ENCODE data around the gene ATG16L2.

- TF ChIP-seq POLR2AphosphoS5 (IDR thresholded peaks at IDR 0.05; ENCODE audit: low read depth) (no peak), CTCF (IDR thresholded peaks at IDR 0.05; ENCODE audit: insufficient read depth, low read length) (no peak), REST (IDR thresholded peaks at IDR 0.05; ENCODE audit: insufficient replicate concordance, low read depth) (no peak), GABPA (IDR thresholded peaks at IDR 0.05; ENCODE audit: low read depth) (no peak), SPI1 (IDR thresholded peaks at IDR 0.05; ENCODE audit: borderline replicate concordance, low read depth) (no peak)
Measured at GRCh38 chr11:72769680-72770079, 44.5 kb upstream of the ATG16L2 start.

Measured in HL-60 (cell line).